Fibroblast of skin of abdomen (primary cell): ENCODE results near the gene ZNF784.

Source experiments
- DNase-seq: peaks from one replicate; pipeline ENCODE4 v3.0.0-alpha.2; 2013

Gene ZNF784

GRCh38 chr19:55620410-55621204, 3.8 kb downstream of the ZNF784 start:
- peak; percentile 88 for DNase-seq

- peak; percentile 42 for DNase-seq
These were observed 5.1 kb downstream of the ZNF784 start for GRCh38 chr19:55619286-55619685.

GRCh38 chr19:55618426-55618825, 5.9 kb downstream of the ZNF784 start:
- no peak for DNase-seq

DNA sequence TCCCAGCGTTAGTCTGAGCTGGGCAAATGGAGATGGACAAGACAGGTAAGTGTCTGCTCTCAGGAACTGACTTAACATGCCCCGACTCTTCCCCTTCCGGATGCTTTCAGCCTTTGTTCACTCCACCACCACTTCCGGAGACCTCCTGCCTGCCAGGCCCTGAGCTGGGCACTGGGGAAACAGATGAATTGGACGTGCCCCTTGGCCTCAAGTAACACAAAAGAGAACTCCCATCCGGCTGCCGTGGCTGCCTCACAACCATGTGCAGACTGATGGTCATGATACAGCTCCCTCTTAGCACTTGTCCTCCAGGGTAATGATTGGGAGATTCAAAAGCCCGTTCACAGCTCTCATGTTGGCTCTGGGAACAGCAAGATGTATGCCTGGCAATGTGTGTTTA, 6.9 kb downstream of the ZNF784 start:
- no peak for DNase-seq

DNA sequence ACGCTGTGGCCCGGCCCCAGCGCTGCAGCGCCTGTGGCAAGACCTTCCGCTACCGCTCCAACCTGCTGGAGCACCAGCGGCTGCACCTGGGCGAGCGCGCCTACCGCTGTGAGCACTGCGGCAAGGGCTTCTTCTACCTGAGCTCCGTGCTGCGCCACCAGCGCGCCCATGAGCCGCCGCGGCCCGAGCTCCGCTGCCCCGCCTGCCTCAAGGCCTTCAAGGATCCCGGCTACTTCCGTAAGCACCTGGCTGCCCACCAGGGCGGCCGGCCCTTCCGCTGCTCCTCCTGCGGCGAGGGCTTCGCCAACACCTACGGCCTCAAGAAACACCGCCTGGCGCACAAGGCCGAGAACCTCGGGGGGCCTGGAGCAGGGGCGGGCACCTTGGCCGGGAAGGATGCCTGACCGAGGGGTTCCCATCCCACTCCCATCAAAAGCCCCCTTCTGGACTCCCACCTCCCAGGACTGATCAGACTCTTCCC, 7.9 kb downstream of the ZNF784 start:
- DNase-seq: no peak

- no peak for DNase-seq
These were observed 8.6 kb downstream of the ZNF784 start for GRCh38 chr19:55615543-55616394.

DNA sequence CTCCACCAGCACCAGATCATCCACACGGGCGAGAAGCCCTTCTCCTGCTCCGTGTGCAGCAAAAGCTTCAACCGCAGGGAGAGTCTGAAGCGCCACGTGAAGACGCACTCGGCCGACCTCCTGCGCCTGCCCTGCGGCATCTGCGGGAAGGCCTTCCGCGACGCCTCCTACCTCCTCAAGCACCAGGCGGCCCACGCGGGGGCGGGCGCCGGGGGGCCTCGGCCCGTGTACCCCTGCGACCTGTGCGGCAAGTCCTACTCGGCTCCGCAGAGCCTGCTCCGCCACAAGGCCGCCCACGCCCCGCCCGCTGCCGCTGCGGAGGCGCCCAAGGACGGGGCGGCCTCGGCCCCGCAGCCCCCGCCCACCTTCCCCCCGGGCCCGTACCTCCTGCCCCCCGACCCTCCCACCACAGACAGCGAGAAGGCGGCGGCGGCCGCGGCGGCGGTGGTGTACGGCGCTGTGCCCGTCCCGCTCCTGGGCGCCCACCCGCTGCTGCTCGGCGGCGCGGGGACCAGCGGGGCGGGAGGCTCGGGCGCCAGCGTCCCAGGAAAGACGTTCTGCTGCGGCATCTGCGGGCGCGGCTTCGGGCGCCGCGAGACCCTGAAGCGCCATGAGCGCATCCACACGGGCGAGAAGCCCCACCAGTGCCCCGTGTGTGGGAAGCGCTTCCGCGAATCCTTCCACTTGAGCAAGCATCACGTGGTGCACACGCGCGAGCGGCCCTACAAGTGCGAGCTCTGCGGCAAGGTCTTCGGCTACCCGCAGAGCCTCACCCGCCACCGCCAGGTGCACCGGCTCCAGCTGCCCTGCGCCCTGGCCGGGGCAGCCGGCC, 9.4 kb downstream of the ZNF784 start:
- DNase-seq: no peak

GRCh38 chr19:55613930-55614710, 10.2 kb downstream of the ZNF784 start:
- no peak for DNase-seq

- no peak for DNase-seq
These were observed 11.0 kb downstream of the ZNF784 start for GRCh38 chr19:55613396-55613795.

GRCh38 chr19:55611983-55612645, 12.3 kb downstream of the ZNF784 start:
- DNase-seq: no peak

GRCh38 chr19:55611300-55611982, 12.9 kb downstream of the ZNF784 start:
- DNase-seq: no peak

DNA sequence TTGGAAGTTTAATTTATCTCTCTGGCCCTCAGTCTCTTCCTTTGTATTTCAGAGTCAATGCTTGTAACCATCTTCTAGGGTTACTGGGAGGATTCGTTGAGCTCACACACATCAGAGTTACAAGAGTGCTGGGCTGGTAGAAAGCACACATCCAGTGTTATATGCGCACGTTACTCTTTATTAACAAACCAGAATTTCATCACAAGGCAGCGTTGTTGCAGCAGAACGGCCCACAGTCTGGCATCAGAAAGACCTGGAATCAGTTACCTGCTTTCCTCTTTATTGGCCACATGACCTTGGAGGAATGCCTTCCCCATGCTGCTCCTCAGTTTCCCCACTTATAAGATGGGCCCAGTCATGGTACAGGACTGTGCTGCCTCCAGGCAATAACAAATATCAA, 15.0 kb downstream of the ZNF784 start:
- DNase-seq: no peak

GRCh38 chr19:55606817-55607216, 17.5 kb downstream of the ZNF784 start:
- no peak for DNase-seq

DNA sequence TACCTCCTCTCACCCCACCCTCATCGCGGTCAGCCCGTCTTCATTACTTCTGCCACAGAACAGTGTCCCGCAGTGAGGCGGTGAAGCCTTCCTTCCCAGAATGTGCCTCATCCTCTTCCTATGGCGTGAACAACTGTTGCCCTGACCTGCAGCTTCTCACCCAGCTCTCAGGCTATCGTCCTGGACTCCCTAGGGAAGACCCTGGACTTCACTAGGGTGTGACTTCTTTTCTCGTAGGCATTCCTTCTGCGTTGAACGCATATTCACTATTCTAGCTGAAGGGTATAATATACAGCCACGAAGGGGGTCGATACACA, 17.9 kb downstream of the ZNF784 start:
- no peak for DNase-seq

- peak; percentile 83 for DNase-seq
These were observed 18.5 kb downstream of the ZNF784 start, which contains the start of gene ZNF865 for GRCh38 chr19:55605637-55606470. TSS of gene ZNF865 (plus strand) at chr19:55605647. CDS start at chr19:55613619, 7,972 bp downstream.

- DNase-seq: peak; percentile 98
These were observed 19.1 kb downstream of the ZNF784 start for GRCh38 chr19:55605207-55605636.

- no peak for DNase-seq
These were observed 20.6 kb downstream of the ZNF784 start for GRCh38 chr19:55603581-55604292.

DNA sequence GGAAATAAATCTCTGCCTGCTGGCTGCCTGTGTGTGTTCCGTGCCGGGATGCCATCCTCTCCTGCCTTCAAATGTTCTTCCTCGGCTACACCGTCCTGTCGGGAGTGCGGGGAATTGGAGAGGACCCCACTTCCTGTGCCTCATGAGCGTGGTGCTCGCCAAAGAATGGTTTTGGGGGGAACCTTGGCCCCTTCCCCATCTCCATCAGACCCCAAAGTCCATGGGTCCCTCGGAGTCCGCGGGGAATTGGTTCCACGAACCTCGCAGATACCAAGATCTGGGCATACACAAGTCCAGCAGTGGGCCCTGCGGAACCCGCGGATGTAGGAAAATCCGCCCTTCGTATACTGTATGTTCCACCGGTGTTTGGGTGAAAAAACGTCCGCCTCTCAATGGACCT, 21.3 kb downstream of the ZNF784 start:
- no peak for DNase-seq
